Suprapubic skin (tissue), 4 donors: ENCODE measurements around the gene FBLIM1. TPM values are rescaled to one million over a fixed set of nuclear protein-coding genes. Genes with fewer than 3 reads are reported as not detected.

Experiments used
- DNase-seq, 2 donors: peaks; one replicate each; pipeline ENCODE4 v3.0.0-alpha.2; 2019; ENCODE audit warnings: low spot score in 2 of 2
- H3K27ac ChIP-seq: fragments of 200-600 bp; sonication (generic); one replicate; pipeline ENCODE4 v1.5.1; 2019
- H3K27me3 ChIP-seq: fragments of 200-600 bp; sonication (generic); one replicate; pipeline ENCODE4 v1.5.1; 2019
- H3K36me3 ChIP-seq: fragments of 200-600 bp; sonication (generic); one replicate; pipeline ENCODE4 v1.5.1; 2019
- H3K4me1 ChIP-seq: fragments of 200-600 bp; sonication (generic); one replicate; pipeline ENCODE4 v1.5.1; 2019
- H3K4me3 ChIP-seq: fragments of 200-600 bp; sonication (generic); one replicate; pipeline ENCODE4 v1.5.1; 2019; ENCODE audit warnings: mild to moderate bottlenecking
- H3K9me3 ChIP-seq: fragments of 200-600 bp; sonication (generic); one replicate; pipeline ENCODE4 v1.5.1; 2019
- EP300 ChIP-seq: sonication (generic); formaldehyde crosslinking; IDR thresholded peaks from one replicate; pipeline ENCODE4 v1.6.1; 2017; ENCODE audit warnings: antibody characterized with exemption
- POLR2A ChIP-seq, 2 donors: fragments of 450-650 bp; IDR thresholded peaks; one replicate each; pipeline ENCODE4 v1.6.1; 2017; ENCODE audit warnings: antibody characterized with exemption in 2 of 2, mild to moderate bottlenecking in 2 of 2, moderate library complexity in 2 of 2
- POLR2AphosphoS5 ChIP-seq, 3 donors: sonication (generic); formaldehyde crosslinking; IDR thresholded peaks; one replicate each; pipeline ENCODE4 v1.6.1; 2017; ENCODE audit warnings: antibody characterized with exemption in 3 of 3
- WGBS: methylation state at CpG from one replicate; pipeline ENCODE4 v1.1.5; 2018; 5-methylcytosine and 5-hydroxymethylcytosine counted together
- total RNA-seq, 4 donors: library from RNA; depleted of rRNA; stranded (reverse); fragments of >200 nt; gene quantifications; one replicate each; pipeline ENCODE4 v1.1.0, GENCODE V29; 2016
- TF ChIP-seq, protein P1 (sequence below), 2 donors: fragments of 200-600 bp in 1 of 2; fragments of 450-650 bp in 1 of 2; sonication (generic) in 1 of 2; IDR thresholded peaks; one replicate each; pipeline ENCODE4 v1.5.1; 2016 to 2019; ENCODE audit warnings: antibody characterized with exemption in 2 of 2, mild to moderate bottlenecking in 1 of 2, moderate library complexity in 1 of 2

Gene FBLIM1
- total RNA-seq, 4 donors from 2014 or later, result 24.7 to 43.0 (median 27.4) TPM

DNA sequence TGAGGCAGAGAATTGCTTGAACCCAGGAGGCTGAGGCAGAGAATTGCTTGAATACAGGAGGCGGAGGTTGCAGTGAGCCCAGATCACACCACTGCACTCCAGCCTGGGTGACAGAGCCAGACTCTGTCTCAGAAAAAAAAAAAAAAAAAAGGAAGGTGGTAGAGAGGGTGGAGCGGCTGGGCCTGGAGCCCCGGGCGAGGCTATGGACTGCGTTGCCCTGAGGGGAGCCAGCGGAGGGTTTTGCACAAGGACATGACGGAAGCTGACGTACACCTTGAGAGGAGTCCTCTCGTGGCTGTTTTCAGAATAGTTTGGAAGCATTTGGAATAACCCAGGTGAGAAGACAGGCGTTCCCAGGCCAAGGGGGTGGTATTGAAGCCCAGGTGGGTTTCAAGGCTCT is 6.9 kb upstream of the FBLIM1 start:
- TF ChIP-seq EP300 (no peak), POLR2AphosphoS5 (IDR thresholded peaks at IDR 0.05) (no peak), POLR2A (IDR thresholded peaks at IDR 0.05) (no peak)
- TF ChIP-seq, protein P1, sequence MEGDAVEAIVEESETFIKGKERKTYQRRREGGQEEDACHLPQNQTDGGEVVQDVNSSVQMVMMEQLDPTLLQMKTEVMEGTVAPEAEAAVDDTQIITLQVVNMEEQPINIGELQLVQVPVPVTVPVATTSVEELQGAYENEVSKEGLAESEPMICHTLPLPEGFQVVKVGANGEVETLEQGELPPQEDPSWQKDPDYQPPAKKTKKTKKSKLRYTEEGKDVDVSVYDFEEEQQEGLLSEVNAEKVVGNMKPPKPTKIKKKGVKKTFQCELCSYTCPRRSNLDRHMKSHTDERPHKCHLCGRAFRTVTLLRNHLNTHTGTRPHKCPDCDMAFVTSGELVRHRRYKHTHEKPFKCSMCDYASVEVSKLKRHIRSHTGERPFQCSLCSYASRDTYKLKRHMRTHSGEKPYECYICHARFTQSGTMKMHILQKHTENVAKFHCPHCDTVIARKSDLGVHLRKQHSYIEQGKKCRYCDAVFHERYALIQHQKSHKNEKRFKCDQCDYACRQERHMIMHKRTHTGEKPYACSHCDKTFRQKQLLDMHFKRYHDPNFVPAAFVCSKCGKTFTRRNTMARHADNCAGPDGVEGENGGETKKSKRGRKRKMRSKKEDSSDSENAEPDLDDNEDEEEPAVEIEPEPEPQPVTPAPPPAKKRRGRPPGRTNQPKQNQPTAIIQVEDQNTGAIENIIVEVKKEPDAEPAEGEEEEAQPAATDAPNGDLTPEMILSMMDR (IDR thresholded peaks at IDR 0.05), result no peak
- Histone ChIP-seq H3K9me3 (no peaks in the 10 kb centered on the region), H3K27me3 (no peaks in the 10 kb centered on the region), H3K36me3 (no peaks in the 10 kb centered on the region), H3K4me1 (peaks cover 14% of the 10 kb centered on the region), H3K27ac (no peak overlapping the region), H3K4me3 (no peak overlapping the region)
- 81% methylated on average over 10 of the region's 10 CpGs for WGBS
- DNase-seq, result no peak

- 97% methylated on average over 9 of the region's 10 CpGs for WGBS
- TF ChIP-seq POLR2AphosphoS5 (IDR thresholded peaks at IDR 0.05) (no peak), POLR2A (IDR thresholded peaks at IDR 0.05) (no peak), EP300 (no peak)
- TF ChIP-seq, protein P1 (IDR thresholded peaks at IDR 0.05), result no peak
These were observed 4.8 kb upstream of the FBLIM1 start for GRCh38 chr1:15753776-15754175.

DNA sequence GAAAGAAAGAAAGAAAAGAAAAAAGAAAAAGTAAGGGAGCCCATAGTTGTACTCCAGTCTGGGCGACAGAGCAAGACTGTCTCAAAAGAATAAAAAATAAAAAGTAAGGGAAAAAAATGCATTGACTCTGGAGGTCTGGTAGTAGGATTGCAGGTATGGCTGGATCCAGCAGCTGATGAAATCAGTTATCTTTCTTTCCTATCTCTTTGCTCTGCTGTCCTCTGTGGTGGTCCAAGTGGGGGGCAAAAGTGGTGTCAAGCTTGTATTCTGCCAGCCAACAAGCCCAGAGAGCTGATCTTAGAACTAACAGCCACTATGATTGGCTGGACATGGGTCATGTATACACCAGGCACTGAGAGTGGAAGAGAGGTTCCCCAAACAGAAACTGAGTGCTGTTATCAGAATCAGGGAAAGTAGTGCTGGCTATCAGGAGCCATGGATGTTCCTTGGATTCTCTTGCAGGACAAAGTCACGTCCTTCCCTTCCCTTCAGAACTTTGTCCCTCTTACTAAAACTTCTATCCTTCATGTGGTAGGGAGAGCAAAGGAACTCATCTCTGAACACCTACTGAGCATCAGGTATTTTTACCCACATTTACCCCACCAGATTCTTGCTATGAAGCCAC is 3.5 kb upstream of the FBLIM1 start:
- peaks cover 5% of the 10 kb centered on the region for H3K27me3 ChIP-seq
- 79% methylated on average over 2 of the region's 2 CpGs for WGBS
- no peaks in the 10 kb centered on the region for H3K36me3 ChIP-seq
- no peak for DNase-seq
- H3K9me3 ChIP-seq, result no peaks in the 10 kb centered on the region
- no peak overlapping the region for H3K4me3 ChIP-seq
- H3K4me1 ChIP-seq, result peaks cover 48% of the 10 kb centered on the region
- no peak overlapping the region for H3K27ac ChIP-seq
- TF ChIP-seq POLR2A (IDR thresholded peaks at IDR 0.05) (no peak), EP300 (no peak), POLR2AphosphoS5 (IDR thresholded peaks at IDR 0.05) (no peak)
- TF ChIP-seq, protein P1 (IDR thresholded peaks at IDR 0.05), result no peak

More at GRCh38 chr1:15753776-15754175, 4.8 kb upstream of the FBLIM1 start:
- no peak overlapping the region for H3K4me3 ChIP-seq
- H3K36me3 ChIP-seq, result no peaks in the 10 kb centered on the region
- no peaks in the 10 kb centered on the region for H3K9me3 ChIP-seq
- peaks cover 35% of the 10 kb centered on the region for H3K4me1 ChIP-seq
- no peak for DNase-seq
- H3K27me3 ChIP-seq, result peaks cover 5% of the 10 kb centered on the region
- H3K27ac ChIP-seq, result no peak overlapping the region

GRCh38 chr1:15755646-15756040 is 3.0 kb upstream of the FBLIM1 start:
- Histone ChIP-seq H3K4me3 (no peak overlapping the region), H3K4me1 (peaks cover 52% of the 10 kb centered on the region), H3K9me3 (no peaks in the 10 kb centered on the region), H3K27me3 (peaks cover 7% of the 10 kb centered on the region), H3K36me3 (no peaks in the 10 kb centered on the region), H3K27ac (no peak overlapping the region)
- TF ChIP-seq EP300 (no peak), POLR2AphosphoS5 (IDR thresholded peaks at IDR 0.05) (no peak), POLR2A (IDR thresholded peaks at IDR 0.05) (no peak)
- TF ChIP-seq, protein P1 (IDR thresholded peaks at IDR 0.05), result no peak
- DNase-seq, result no peak
- WGBS, result 73% methylated on average over 4 of the region's 4 CpGs

DNA sequence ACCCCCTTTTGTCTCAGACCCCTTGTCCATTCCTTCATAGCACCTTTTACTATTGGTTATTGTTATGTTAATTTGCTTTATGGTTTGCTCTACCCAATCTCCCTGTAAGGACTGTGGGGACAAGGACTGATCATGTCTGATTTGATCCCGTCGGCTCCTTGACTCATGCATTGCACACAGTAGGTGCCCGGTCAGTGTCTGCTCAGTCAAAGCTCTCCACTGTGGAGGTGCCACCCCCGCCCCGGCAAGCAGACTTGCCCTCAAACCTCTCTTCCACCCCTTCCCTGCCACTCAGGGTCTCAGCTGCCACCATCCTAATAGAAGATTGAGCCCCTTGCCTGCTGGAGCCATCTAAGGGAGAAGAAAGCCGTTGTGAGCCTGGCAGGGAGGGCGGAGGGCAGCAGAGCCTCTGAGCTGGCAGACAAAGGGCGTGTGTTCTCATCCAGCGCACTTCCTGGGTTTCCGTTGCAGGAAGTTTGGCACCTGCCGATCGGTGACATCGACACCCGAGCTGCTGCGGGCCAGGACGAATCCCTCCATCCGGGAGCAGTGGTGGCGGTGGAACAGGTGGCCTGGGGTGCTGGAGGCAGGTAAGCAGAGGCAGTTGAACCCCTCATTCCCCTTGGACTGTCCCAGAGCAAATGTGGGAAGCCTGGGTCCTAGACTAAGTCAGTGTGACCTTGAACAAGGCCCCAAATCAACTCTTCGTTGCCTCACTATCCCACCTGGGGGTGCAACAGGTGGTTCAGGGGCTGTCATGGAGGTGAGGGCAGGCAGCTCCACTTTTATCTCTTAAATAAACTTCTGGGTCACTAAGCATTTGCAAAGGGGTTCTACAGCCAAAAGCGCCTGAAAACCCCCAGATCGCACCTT is 2.2 kb upstream of the FBLIM1 start:
- H3K4me3 ChIP-seq, result peak overlapping the region; percentile 14
- 56% methylated on average over 8 of the region's 21 CpGs for WGBS
- peaks cover 54% of the 10 kb centered on the region for H3K4me1 ChIP-seq

More for the DNA sequence above, 2.2 kb upstream of the FBLIM1 start:
- no peak for DNase-seq
- peaks cover 7% of the 10 kb centered on the region for H3K27me3 ChIP-seq
- H3K27ac ChIP-seq, result peak overlapping the region; percentile 41
- no peaks in the 10 kb centered on the region for H3K9me3 ChIP-seq
- no peak for TF ChIP-seq EP300
- TF ChIP-seq POLR2AphosphoS5 (IDR thresholded peaks at IDR 0.05), result no peak
- TF ChIP-seq, protein P1 (IDR thresholded peaks at IDR 0.05), result no peak
- no peak for TF ChIP-seq POLR2A (IDR thresholded peaks at IDR 0.05)
- H3K36me3 ChIP-seq, result no peaks in the 10 kb centered on the region
